GM12865 (cell line): ENCODE data around the gene MED28.
"Not testable (repeated sequence)": the region's sequence is repeated elsewhere in the genome, so short reads cannot be mapped to it uniquely, and the experiment has no call there.

Experiments
- DNase-seq: peaks from one replicate; pipeline ENCODE4 v3.0.0; 2010; ENCODE audit warnings: low read depth
- H3K4me3 ChIP-seq: 2 replicates; pipeline ENCODE4 v1.5.1; 2011; ENCODE audit warnings: mild to moderate bottlenecking, low read depth, low read length, control low read depth
- TF ChIP-seq, protein P1 (sequence below): IDR thresholded peaks from 2 replicates; pipeline ENCODE4 v1.5.1; 2011; ENCODE audit warnings: low read length, control low read depth, low read depth, inconsistent platforms; ENCODE audit not compliant: insufficient read depth; ENCODE audit errors: missing control alignments

The MED28 gene

DNA sequence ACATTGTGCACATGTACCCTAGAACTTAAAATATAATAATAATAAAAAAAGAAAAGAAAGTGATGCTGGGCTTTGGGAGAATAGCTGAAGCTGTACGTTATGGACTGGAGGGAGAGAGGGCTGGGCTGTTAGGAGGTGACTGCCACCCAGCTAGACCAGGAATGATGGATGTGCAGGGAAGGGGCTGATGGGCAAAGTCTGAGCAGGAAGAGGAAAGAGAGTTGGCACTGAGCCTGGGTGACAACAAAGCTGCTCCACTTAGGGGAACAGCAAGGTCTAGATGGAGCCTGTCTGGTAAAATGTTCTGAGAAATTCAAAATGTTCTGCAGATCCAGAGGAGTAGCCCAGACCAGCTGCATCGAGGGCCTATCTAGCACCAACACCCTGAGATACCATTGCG is 32.3 kb downstream of the MED28 start:
- DNase-seq, result no peak
- TF ChIP-seq, protein P1, sequence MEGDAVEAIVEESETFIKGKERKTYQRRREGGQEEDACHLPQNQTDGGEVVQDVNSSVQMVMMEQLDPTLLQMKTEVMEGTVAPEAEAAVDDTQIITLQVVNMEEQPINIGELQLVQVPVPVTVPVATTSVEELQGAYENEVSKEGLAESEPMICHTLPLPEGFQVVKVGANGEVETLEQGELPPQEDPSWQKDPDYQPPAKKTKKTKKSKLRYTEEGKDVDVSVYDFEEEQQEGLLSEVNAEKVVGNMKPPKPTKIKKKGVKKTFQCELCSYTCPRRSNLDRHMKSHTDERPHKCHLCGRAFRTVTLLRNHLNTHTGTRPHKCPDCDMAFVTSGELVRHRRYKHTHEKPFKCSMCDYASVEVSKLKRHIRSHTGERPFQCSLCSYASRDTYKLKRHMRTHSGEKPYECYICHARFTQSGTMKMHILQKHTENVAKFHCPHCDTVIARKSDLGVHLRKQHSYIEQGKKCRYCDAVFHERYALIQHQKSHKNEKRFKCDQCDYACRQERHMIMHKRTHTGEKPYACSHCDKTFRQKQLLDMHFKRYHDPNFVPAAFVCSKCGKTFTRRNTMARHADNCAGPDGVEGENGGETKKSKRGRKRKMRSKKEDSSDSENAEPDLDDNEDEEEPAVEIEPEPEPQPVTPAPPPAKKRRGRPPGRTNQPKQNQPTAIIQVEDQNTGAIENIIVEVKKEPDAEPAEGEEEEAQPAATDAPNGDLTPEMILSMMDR, result no peak
- H3K4me3 ChIP-seq, result no peak overlapping the region

DNA sequence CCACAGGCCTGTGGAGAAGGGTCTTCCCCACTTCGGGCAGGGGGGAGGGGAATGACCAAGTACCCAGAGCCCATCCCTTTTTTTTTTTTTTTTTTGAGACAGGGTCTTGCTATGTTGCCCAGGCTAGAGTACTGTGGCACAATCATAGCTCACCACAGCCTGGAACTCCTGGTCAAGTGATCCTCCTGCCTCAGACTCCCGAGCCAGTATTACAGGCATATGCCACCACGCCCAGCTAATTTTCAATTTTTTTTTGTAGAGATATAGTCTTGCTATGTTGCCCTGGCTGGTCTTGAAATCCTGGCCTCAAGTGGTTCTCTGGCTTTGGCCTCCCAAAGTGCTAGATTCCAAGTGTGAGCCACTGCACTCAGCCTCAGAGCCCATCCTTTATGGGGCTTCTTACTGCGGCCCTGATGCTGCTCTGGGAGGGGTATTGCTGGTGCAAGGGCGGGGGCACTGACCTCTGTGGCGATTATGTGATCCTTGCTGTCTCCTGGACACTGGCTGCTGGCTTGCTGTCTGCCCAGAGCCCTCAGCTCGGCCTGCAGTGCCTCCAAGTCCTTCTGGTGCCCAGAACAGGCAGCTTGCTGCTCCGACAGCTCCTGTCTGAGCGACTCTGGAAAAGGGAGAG is 32.9 kb downstream of the MED28 start:
- DNase-seq, result no peak
- TF ChIP-seq, protein P1, result no peak
- no peak overlapping the region for H3K4me3 ChIP-seq

DNA sequence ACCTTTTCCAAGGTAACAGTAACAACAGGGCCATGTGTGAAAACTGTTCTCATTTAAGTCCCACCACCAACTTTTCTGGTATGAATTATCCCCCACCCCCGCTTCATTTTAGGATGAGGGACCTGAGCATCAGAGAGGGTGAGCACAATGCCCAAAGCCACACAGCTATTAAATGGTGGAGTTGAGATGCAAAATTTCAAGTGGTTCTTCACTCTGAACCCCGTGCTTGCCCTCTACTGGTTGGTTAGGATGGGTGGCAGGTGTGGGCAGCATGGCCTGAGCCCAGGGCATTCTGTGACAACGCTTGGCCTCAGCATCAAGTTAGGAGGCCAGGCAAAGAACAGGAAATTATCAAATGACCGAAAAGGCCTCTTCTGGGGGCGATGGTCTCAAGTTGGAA is 33.5 kb downstream of the MED28 start:
- no peak for DNase-seq
- TF ChIP-seq, protein P1, result no peak
- H3K4me3 ChIP-seq, result no peak overlapping the region

DNA sequence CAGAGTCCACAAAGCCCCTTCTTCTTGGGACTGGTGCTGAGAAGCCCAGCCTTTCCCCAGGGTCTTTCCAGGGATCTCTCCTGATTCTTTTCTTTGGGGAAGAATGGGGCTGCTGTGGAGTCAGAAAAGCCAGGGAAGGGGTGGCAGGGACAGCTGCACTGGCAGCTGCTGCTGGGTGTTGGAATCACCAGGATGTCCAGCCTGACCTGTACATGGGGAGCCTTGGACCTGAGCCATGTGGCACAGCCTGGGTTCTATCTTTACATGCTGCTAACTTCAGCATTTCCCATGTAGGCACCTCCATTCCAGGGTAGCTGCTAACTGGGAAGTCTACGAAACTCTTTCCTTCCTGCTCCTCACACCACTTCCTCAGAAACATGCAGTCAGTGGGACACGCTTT is 36.0 kb downstream of the MED28 start:
- TF ChIP-seq, protein P1, result no peak
- no peak overlapping the region for H3K4me3 ChIP-seq
- no peak for DNase-seq

DNA sequence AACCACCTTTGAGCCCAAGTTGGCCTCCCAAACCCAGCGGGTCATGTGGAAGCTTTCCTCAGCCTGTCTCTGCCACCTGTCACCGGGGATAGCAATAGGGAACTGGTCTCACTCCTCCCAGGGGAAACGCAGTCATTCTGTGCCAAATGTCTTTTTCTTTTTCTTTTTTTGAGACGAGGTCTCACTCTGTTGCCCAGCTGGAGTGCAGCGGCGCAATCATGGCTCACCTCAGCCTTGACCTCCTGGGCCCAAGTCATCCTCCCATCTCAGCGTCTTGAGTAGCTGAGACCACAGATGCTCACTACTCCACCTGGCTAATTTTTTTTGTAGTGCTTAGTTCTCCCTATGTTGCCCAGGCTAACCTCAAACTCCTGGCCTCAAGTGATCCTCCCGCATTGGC is 40.3 kb downstream of the MED28 start:
- H3K4me3 ChIP-seq, result no peak overlapping the region
- TF ChIP-seq, protein P1, result no peak
- DNase-seq, result no peak

DNA sequence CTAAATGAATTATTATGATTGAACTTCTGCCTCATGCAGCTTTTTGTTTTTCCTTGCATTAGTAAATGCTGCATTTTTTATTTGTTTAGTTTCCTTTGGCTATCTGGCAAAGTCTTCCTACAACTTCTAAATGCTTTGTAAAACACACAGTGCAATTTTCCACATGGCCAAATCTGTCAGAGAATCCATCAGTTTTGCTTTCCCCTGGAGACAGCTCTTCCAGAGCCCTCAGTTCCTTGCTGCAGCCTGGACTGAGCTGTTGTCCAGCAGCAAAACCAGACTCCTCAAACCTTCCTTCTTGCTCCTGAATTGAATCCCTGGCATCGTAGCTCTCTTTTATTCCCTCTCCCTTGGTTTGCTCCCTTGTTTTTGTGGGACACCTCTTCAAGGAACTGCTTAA is 42.6 kb downstream of the MED28 start:
- DNase-seq, result no peak
- no peak overlapping the region for H3K4me3 ChIP-seq
- TF ChIP-seq, protein P1, result no peak

DNA sequence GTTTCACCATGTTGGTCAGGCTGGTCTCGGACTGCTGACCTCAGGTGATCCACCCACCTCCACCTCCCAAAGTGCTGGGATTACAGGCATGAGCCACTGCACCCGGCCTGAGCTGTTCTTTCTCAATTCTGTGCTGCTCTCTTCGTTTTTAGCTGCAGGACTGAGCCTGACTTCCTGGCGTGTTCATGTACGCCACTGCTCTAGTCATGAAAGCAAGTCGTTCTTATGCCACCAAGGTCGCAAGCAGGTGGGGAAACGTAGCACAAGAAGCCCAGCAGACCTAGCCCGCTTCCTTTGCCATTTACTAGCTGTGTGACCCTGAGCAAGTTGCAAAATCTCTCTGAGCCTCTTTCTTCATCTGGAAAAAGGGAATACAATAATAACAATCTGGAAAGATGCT is 43.4 kb downstream of the MED28 start:
- no peak for DNase-seq
- H3K4me3 ChIP-seq, result no peak overlapping the region
- TF ChIP-seq, protein P1, result no peak

DNA sequence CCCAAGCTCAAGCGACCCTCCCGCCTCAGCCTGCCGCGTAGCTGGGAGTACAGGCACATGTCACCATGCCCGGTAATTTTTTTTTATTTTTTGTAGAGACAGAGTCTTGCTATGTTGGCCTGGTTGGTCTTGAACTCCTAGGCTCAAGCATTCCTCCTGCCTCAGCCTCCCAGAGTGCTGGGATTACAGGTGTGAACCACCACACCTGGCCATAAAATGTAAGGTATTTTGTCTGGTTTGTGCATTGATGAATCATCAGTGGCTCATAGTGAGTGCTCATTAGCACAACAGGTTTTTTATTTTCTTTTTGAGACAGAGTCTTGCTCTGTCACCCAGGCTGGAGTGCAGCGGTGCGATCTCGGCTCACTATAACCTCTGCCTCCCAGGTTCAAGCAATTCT is 44.8 kb downstream of the MED28 start:
- not testable (repeated sequence) for DNase-seq, H3K4me3 ChIP-seq
